SK-N-MC (cell line): ENCODE measurements around the gene CSNK1E.
A peak's percentile ranks its signal among the peaks of the same experiment; 100 is the strongest.

Experiments used
- DNase-seq: peaks from one replicate; pipeline ENCODE4 v3.0.0-alpha.2; 2011; ENCODE audit warnings: low read depth, low spot score
- H3K27ac ChIP-seq: fragments of 200-600 bp; sonication (generic); 2 replicates; pipeline ENCODE4 v1.5.1; 2016; ENCODE audit warnings: mixed run types
- H3K36me3 ChIP-seq: fragments of 200-600 bp; sonication (generic); 2 replicates; pipeline ENCODE4 v1.6.1; 2017; ENCODE audit warnings: antibody characterized with exemption, low read length, mixed read lengths; ENCODE audit not compliant: insufficient read depth
- H3K4me3 ChIP-seq: fragments of 200-600 bp; sonication (generic); 2 replicates; pipeline ENCODE4 v1.5.1; 2016
- H3K9ac ChIP-seq: fragments of 200-600 bp; sonication (generic); 2 replicates; pipeline ENCODE4 v1.8.0; 2017; ENCODE audit warnings: mixed run types, mixed read lengths; ENCODE audit not compliant: insufficient read length
- H3K9me3 ChIP-seq: fragments of 200-600 bp; sonication (generic); 2 replicates; pipeline ENCODE4 v1.6.1; 2017; ENCODE audit warnings: low read depth, mild to moderate bottlenecking, antibody characterized with exemption, low read length, moderate library complexity, mixed read lengths
- EZH2 ChIP-seq: fragments of 200-600 bp; sonication (generic); IDR thresholded peaks from one replicate; pipeline ENCODE4 v1.6.1; 2017; ENCODE audit warnings: antibody characterized with exemption
- FOXP2 ChIP-seq: optimal IDR thresholded peaks from 2 replicates; pipeline ENCODE3; 2011; ENCODE audit warnings: mild to moderate bottlenecking, moderate library complexity; ENCODE audit not compliant: insufficient read depth; ENCODE audit errors: extremely low read length, control extremely low read depth
- POLR2AphosphoS5 ChIP-seq: IDR thresholded peaks from 2 replicates; pipeline ENCODE4 v1.6.1; 2012; ENCODE audit warnings: mild to moderate bottlenecking, low read depth, low read length, borderline replicate concordance

CSNK1E gene

GRCh38 chr22:38338772-38339379 lies 21.6 kb upstream of the CSNK1E start:
- TF ChIP-seq FOXP2 (no peak), EZH2 (no peak), POLR2AphosphoS5 (no peak)
- no peaks in the 10 kb centered on the region for H3K9me3 ChIP-seq
- DNase-seq: no peak
- H3K27ac ChIP-seq: no peak overlapping the region
- H3K9ac ChIP-seq: no peak overlapping the region
- H3K4me3 ChIP-seq: no peak overlapping the region
- no peaks in the 10 kb centered on the region for H3K36me3 ChIP-seq

DNA sequence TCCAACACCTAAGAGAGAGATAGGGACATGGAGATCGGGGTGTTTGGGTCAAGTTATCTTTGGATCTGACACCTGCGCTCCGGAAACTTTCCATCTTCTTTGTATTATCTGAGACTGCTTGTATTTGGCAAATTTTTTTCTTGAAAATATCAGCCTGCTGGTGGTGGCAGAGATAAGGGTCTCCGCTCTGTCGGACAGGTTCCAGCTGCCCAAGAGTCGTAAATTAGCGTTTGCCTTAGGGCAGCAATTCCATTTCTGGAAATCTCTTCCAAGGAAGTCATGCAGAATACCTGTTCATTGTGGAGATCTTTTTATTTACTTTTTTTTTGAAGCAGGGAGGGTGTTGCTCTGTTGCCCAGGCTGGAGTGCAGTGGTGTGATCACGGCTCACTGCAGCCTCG lies 19.5 kb upstream of the CSNK1E start:
- H3K4me3 ChIP-seq: peak overlapping the region; percentile 78
- H3K36me3 ChIP-seq: no peaks in the 10 kb centered on the region
- H3K27ac ChIP-seq: no peak overlapping the region
- DNase-seq: no peak
- H3K9me3 ChIP-seq: no peaks in the 10 kb centered on the region
- H3K9ac ChIP-seq: no peak overlapping the region
- TF ChIP-seq POLR2AphosphoS5: no peak
- no peak for TF ChIP-seq FOXP2
- no peak for TF ChIP-seq EZH2

GRCh38 chr22:38335077-38335476 lies 17.8 kb upstream of the CSNK1E start:
- no peaks in the 10 kb centered on the region for H3K36me3 ChIP-seq
- no peak overlapping the region for H3K27ac ChIP-seq
- H3K9ac ChIP-seq: no peak overlapping the region
- DNase-seq: no peak
- H3K4me3 ChIP-seq: no peak overlapping the region
- no peak for TF ChIP-seq POLR2AphosphoS5
- no peak for TF ChIP-seq EZH2
- no peak for TF ChIP-seq FOXP2
- no peaks in the 10 kb centered on the region for H3K9me3 ChIP-seq

GRCh38 chr22:38327805-38328204 lies 10.6 kb upstream of the CSNK1E start:
- no peak for TF ChIP-seq FOXP2
- no peak for TF ChIP-seq EZH2
- no peak for TF ChIP-seq POLR2AphosphoS5
- Histone ChIP-seq H3K9me3 (no peaks in the 10 kb centered on the region), H3K36me3 (no peaks in the 10 kb centered on the region), H3K27ac (no peak overlapping the region), H3K4me3 (no peak overlapping the region), H3K9ac (no peak overlapping the region)
- DNase-seq: no peak

GRCh38 chr22:38327396-38327795 lies 10.2 kb upstream of the CSNK1E start:
- DNase-seq: no peak
- no peak overlapping the region for H3K27ac ChIP-seq
- no peak overlapping the region for H3K9ac ChIP-seq
- H3K4me3 ChIP-seq: no peak overlapping the region
- no peaks in the 10 kb centered on the region for H3K36me3 ChIP-seq
- TF ChIP-seq FOXP2 (no peak), EZH2 (no peak), POLR2AphosphoS5 (no peak)
- no peaks in the 10 kb centered on the region for H3K9me3 ChIP-seq

- TF ChIP-seq FOXP2: no peak
- TF ChIP-seq EZH2: no peak
- TF ChIP-seq POLR2AphosphoS5: no peak
- no peak overlapping the region for H3K4me3 ChIP-seq
- no peaks in the 10 kb centered on the region for H3K36me3 ChIP-seq
- no peak for DNase-seq
- no peak overlapping the region for H3K9ac ChIP-seq
- H3K9me3 ChIP-seq: no peaks in the 10 kb centered on the region
- no peak overlapping the region for H3K27ac ChIP-seq
Measured at GRCh38 chr22:38325587-38325986, 8.4 kb upstream of the CSNK1E start.

- Histone ChIP-seq H3K4me3 (no peak overlapping the region), H3K27ac (no peak overlapping the region), H3K9me3 (no peaks in the 10 kb centered on the region), H3K9ac (no peak overlapping the region), H3K36me3 (no peaks in the 10 kb centered on the region)
- TF ChIP-seq FOXP2 (no peak), POLR2AphosphoS5 (no peak), EZH2 (no peak)
- DNase-seq: no peak
Measured at GRCh38 chr22:38320605-38321402, 3.6 kb upstream of the CSNK1E start.

GRCh38 chr22:38318792-38319773 lies 1.9 kb upstream of the CSNK1E start:
- no peak overlapping the region for H3K9ac ChIP-seq
- peak overlapping the region; percentile 72 for H3K27ac ChIP-seq
- H3K4me3 ChIP-seq: no peak overlapping the region

More at GRCh38 chr22:38318792-38319773, 1.9 kb upstream of the CSNK1E start:
- Histone ChIP-seq H3K36me3 (peaks cover 4% of the 10 kb centered on the region; the same call in 1 of the 2 replicates), H3K9me3 (no peaks in the 10 kb centered on the region)
- no peak for DNase-seq
- no peak for TF ChIP-seq EZH2
- TF ChIP-seq POLR2AphosphoS5: no peak
- no peak for TF ChIP-seq FOXP2
